Measurements from ENCODE around the gene GSS. TPM values are rescaled to one million over a fixed set of nuclear protein-coding genes. Genes with fewer than 3 reads are reported as not detected.

Gene GSS
- polyA plus RNA-seq, 3 donors = 30.4 to 52.9 (median 34.0) TPM

- no peak overlapping the region for H3K4me2 ChIP-seq (replicated peaks; ENCODE audit: extremely low read depth, low read length, poor library complexity, severe bottlenecking)
Observed at GRCh38 chr20:34987288-34988190, 31.9 kb upstream of the GSS start.

More at GRCh38 chr20:34987288-34988190, 31.9 kb upstream of the GSS start:
- Mint-ChIP-seq H3K27ac (no peak overlapping the region), H3K27me3 (ENCODE audit: low read depth in 3 of 3) (peaks cover 12 to 30% (median 25%) of the 10 kb centered on the region in 3 donors), H3K9me3 (no peaks in the 10 kb centered on the region), H3K4me1 (no peaks in the 10 kb centered on the region), H3K4me3 (no peak overlapping the region), H3K36me3 (peaks cover 3 to 6% of the 10 kb centered on the region in 2 donors)
- Histone ChIP-seq H3K9me3 (replicated peaks in 1 of 2; ENCODE audit: control insufficient read depth in 1 of 2, insufficient read depth in 1 of 2, low read length in 2 of 2) (no peaks in the 10 kb centered on the region), H3K27me3 (ENCODE audit: control insufficient read depth in 2 of 2, insufficient read depth in 2 of 2, low read length in 2 of 2) (no peaks in the 10 kb centered on the region), H3K27ac (ENCODE audit: low read depth in 1 of 2, low read length in 2 of 2) (no peak overlapping the region), H3K4me1 (ENCODE audit: control insufficient read depth in 1 of 2, insufficient read depth in 2 of 2, low read length in 2 of 2) (no peaks in the 10 kb centered on the region), H4K20me1 (ENCODE audit: insufficient read depth, low read length) (no peaks in the 10 kb centered on the region), H3K4me3 (replicated peaks in 1 of 3; ENCODE audit: low read depth in 2 of 3, low read length in 3 of 3) (no peak overlapping the region), H3K9ac (ENCODE audit: insufficient read depth, low read length, poor library complexity, severe bottlenecking) (no peak overlapping the region), H3K79me2 (ENCODE audit: insufficient read depth, low read length) (no peaks in the 10 kb centered on the region), H2AFZ (ENCODE audit: insufficient read depth, low read depth, low read length, poor library complexity, severe bottlenecking) (no peak overlapping the region), H3K36me3 (replicated peaks in 1 of 2; ENCODE audit: control insufficient read depth in 1 of 2, insufficient read depth in 2 of 2, low read length in 2 of 2) (no peaks in the 10 kb centered on the region)
- WGBS (ENCODE audit: insufficient coverage) = 84% methylated on average over 12 of the region's 15 CpGs
- TF ChIP-seq, protein P1, sequence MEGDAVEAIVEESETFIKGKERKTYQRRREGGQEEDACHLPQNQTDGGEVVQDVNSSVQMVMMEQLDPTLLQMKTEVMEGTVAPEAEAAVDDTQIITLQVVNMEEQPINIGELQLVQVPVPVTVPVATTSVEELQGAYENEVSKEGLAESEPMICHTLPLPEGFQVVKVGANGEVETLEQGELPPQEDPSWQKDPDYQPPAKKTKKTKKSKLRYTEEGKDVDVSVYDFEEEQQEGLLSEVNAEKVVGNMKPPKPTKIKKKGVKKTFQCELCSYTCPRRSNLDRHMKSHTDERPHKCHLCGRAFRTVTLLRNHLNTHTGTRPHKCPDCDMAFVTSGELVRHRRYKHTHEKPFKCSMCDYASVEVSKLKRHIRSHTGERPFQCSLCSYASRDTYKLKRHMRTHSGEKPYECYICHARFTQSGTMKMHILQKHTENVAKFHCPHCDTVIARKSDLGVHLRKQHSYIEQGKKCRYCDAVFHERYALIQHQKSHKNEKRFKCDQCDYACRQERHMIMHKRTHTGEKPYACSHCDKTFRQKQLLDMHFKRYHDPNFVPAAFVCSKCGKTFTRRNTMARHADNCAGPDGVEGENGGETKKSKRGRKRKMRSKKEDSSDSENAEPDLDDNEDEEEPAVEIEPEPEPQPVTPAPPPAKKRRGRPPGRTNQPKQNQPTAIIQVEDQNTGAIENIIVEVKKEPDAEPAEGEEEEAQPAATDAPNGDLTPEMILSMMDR (IDR thresholded peaks at IDR 0.05) = no peak
- intact Hi-C loops (cut with micrococcal nuclease) = no loop called here
- DNase-seq = no peak

All from CD14-positive monocyte (primary cell).